ENCODE results near the gene PROM1. TPM values are rescaled to one million over a fixed set of nuclear protein-coding genes. Genes with fewer than 3 reads are reported as not detected.

PROM1 gene
- total and polyA plus RNA-seq, 11 donors: 1.5 to 30.5 (median 6.0) TPM

GRCh38 chr4:15971068-15971801 is 112.6 kb downstream of the PROM1 start:
- H3K27me3 ChIP-seq: no peaks in the 10 kb centered on the region
- H3K4me3 ChIP-seq: no peak overlapping the region
- WGBS, 4 donors: 86 to 90% (median 88%) methylated on average over 7 to 9 of the region's 9 CpGs
- H3K36me3 ChIP-seq: peaks cover 0 to 13% (median 0%) of the 10 kb centered on the region in 9 donors
- DNase-seq (no peak), ATAC-seq (no peak)
- peaks cover 0 to 3% (median 0%) of the 10 kb centered on the region in 12 donors for H3K4me1 ChIP-seq
- TF ChIP-seq POLR2A (IDR thresholded peaks at IDR 0.05): no peak
- TF ChIP-seq CTCF (IDR thresholded peaks at IDR 0.05): no peak
- peaks cover 0 to 6% (median 0%) of the 10 kb centered on the region in 12 donors for H3K9me3 ChIP-seq
- no peak overlapping the region for H3K27ac ChIP-seq
- intact Hi-C loops (cut with DNase I): no loop called here

- intact Hi-C loops (cut with DNase I): no loop called here
- Histone ChIP-seq H3K4me1 (no peaks in the 10 kb centered on the region), H3K27me3 (no peaks in the 10 kb centered on the region), H3K9me3 (peaks cover 0 to 9% (median 0%) of the 10 kb centered on the region in 12 donors), H3K36me3 (peaks cover 0 to 13% (median 0%) of the 10 kb centered on the region in 9 donors), H3K27ac (no peak overlapping the region), H3K4me3 (no peak overlapping the region)
- DNase-seq (no peak), ATAC-seq (no peak)
- 82 to 87% (median 84%) methylated on average over 11 of the region's 11 CpGs for WGBS, 4 donors
- no peak for TF ChIP-seq POLR2A (IDR thresholded peaks at IDR 0.05)
- TF ChIP-seq CTCF (IDR thresholded peaks at IDR 0.05): no peak
These were observed 115.1 kb downstream of the PROM1 start for GRCh38 chr4:15968551-15969300.

- ATAC-seq (no peak), DNase-seq (no peak)
- TF ChIP-seq CTCF (IDR thresholded peaks at IDR 0.05): no peak
- no peak for TF ChIP-seq POLR2A (IDR thresholded peaks at IDR 0.05)
- no peaks in the 10 kb centered on the region for H3K27me3 ChIP-seq
- H3K27ac ChIP-seq: no peak overlapping the region
- H3K9me3 ChIP-seq: peaks cover 0 to 9% (median 0%) of the 10 kb centered on the region in 12 donors
- intact Hi-C loops (cut with DNase I): no loop called here
- 86 to 93% (median 88%) methylated on average over 5 of the region's 5 CpGs for WGBS, 4 donors
- peaks cover 0 to 10% (median 0%) of the 10 kb centered on the region in 9 donors for H3K36me3 ChIP-seq
- H3K4me3 ChIP-seq: no peak overlapping the region
- H3K4me1 ChIP-seq: peaks cover 0 to 13% (median 2%) of the 10 kb centered on the region in 12 donors
These were observed 118.5 kb downstream of the PROM1 start for GRCh38 chr4:15965325-15965724.

GRCh38 chr4:15964159-15964558 is 119.7 kb downstream of the PROM1 start:
- DNase-seq (no peak), ATAC-seq (no peak)
- Histone ChIP-seq H3K9me3 (peaks cover 0 to 9% (median 0%) of the 10 kb centered on the region in 12 donors), H3K4me1 (peaks cover 0 to 13% (median 2%) of the 10 kb centered on the region in 12 donors), H3K27me3 (no peaks in the 10 kb centered on the region), H3K36me3 (peaks cover 0 to 8% (median 0%) of the 10 kb centered on the region in 9 donors), H3K27ac (no peak overlapping the region), H3K4me3 (no peak overlapping the region)
- intact Hi-C loops (cut with DNase I): loop anchor here in 2 of 10 donors (5.0 kb wide), 1 partner anchor 38 kb away; no protein-coding TSS in a partner anchor
- TF ChIP-seq CTCF (IDR thresholded peaks at IDR 0.05) (no peak), POLR2A (IDR thresholded peaks at IDR 0.05) (no peak)
- WGBS, 4 donors: 72 to 82% (median 78%) methylated on average over 5 of the region's 5 CpGs

All from heart left ventricle (tissue), 16 donors.